HG02840 (cell line): Measurements from ENCODE around the gene TMEM131L.
A peak's percentile ranks its signal among the peaks of the same experiment; 100 is the strongest.

ENCODE experiments used
- ATAC-seq: cut with Tn5 transposase; IDR thresholded peaks from one replicate; pipeline ENCODE4 v1.9.1; 2021; ENCODE audit warnings: mild to moderate bottlenecking, moderate library complexity, moderate number of reproducible peaks; ENCODE audit not compliant: unreplicated experiment, low FRiP score

The TMEM131L gene

DNA sequence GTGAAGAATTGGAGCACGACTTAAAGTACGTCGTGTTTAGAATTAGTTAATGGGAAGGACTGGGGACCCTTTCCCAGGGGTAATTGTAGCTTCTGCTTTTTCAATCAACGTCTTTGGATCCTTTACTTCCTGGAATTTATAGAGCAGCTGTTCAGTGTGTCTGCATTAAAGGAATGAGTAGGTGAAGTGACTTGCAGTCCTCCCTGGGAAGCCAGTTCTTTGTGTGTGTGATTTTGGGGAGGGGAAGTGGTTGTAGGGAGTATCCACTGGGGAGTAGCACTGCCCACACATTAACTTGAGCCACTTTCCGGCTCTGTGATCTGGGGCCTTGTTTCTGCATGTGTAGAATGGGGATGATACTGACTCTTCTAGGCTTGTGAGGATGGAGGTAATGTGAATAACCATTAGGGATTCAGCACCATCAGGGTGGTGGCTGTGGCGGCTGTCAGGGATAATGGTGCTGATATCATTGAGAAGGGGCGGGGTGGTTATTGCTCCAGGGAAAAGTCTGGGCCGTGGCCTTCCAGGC lies 54.7 kb downstream of the TMEM131L start:
- no peak for ATAC-seq

DNA sequence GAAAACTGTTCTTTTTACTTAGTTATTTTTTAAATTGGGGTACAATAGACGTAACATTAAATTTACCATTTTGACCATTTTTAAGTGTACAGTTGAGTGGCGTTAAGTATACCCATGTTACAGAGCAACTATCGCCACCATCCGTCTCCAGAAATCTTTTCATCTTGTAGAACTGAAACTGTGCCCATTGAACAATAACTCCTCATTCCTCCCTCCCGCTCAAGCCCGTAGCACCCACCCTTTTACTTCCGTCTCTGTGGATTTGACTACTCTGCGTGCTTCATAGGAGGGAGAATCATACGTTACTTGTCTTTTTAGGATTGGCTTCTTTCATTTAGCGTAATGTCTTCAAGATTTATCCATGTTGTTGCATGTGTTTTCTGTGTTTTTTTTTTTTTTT lies 55.3 kb downstream of the TMEM131L start:
- ATAC-seq = no peak

GRCh38 chr4:153521999-153522801 lies 56.0 kb downstream of the TMEM131L start:
- ATAC-seq = peak; percentile 30

DNA sequence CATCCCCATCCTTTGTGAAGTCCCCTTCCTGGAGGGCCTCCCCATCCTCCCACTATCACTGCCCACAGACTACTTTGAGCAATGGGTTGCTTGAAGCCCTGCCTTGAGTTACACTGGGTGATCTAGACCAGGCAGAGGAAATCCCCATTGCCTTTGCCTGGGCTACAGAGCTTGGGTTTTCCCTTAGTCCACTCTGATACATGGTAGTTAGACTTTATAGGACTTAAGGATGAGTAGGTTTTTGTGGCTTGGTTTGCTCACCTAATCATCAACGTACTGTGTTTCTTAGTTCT lies 56.6 kb downstream of the TMEM131L start:
- ATAC-seq = peak; percentile 38

GRCh38 chr4:153523164-153523796 lies 57.1 kb downstream of the TMEM131L start:
- ATAC-seq = no peak

- no peak for ATAC-seq
Observed at GRCh38 chr4:153523941-153524386, 57.8 kb downstream of the TMEM131L start.

DNA sequence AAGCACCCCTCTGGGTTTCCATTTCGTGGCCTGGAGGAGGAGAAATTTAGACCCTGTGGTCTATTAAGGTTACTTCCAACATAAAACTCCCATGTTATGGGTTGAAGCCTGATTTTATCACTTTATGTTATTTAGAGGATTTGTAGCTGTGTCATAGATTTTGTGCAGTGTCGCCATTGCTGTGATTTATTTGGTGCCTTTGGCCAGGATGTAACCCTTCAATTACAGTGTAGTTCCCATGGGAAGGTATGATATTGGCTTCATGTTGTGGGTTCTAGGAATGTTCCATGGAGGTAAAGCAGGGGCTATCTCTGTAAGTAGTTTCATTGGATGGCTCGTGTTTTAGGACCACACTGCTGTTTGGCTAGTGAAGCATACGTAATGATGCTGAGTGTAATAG lies 58.5 kb downstream of the TMEM131L start:
- no peak for ATAC-seq

- ATAC-seq = no peak
Observed at GRCh38 chr4:153527690-153528089, 61.5 kb downstream of the TMEM131L start.

- no peak for ATAC-seq
Observed at GRCh38 chr4:153528705-153529485, 62.7 kb downstream of the TMEM131L start.

GRCh38 chr4:153529646-153530045 lies 63.5 kb downstream of the TMEM131L start:
- no peak for ATAC-seq

- no peak for ATAC-seq
Observed at GRCh38 chr4:153530284-153530999, 64.3 kb downstream of the TMEM131L start.

GRCh38 chr4:153531000-153531358 lies 64.8 kb downstream of the TMEM131L start:
- no peak for ATAC-seq

GRCh38 chr4:153531976-153532626 lies 65.9 kb downstream of the TMEM131L start:
- ATAC-seq = no peak

DNA sequence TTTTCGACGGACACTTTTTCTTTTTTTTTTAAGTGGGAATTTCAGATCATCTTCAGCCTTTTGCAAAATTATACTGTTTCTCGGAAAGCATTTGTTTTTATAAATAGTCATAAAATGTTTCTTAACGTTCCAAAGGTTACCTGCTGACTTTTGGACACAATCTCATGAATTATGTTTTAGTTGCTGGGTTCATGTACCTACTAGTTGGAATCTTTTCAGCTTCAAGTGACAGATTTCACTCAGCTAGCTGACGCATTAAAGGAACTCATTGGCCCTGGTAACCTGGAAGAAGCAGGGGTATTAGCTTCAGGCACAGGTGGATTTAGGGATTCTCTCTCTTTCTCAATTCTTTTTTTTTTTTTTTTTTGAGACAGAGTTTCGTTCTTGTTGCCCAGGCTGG lies 66.5 kb downstream of the TMEM131L start:
- ATAC-seq = no peak

GRCh38 chr4:153533387-153533786 lies 67.2 kb downstream of the TMEM131L start:
- no peak for ATAC-seq

GRCh38 chr4:153534792-153535629 lies 68.9 kb downstream of the TMEM131L start:
- ATAC-seq = no peak

DNA sequence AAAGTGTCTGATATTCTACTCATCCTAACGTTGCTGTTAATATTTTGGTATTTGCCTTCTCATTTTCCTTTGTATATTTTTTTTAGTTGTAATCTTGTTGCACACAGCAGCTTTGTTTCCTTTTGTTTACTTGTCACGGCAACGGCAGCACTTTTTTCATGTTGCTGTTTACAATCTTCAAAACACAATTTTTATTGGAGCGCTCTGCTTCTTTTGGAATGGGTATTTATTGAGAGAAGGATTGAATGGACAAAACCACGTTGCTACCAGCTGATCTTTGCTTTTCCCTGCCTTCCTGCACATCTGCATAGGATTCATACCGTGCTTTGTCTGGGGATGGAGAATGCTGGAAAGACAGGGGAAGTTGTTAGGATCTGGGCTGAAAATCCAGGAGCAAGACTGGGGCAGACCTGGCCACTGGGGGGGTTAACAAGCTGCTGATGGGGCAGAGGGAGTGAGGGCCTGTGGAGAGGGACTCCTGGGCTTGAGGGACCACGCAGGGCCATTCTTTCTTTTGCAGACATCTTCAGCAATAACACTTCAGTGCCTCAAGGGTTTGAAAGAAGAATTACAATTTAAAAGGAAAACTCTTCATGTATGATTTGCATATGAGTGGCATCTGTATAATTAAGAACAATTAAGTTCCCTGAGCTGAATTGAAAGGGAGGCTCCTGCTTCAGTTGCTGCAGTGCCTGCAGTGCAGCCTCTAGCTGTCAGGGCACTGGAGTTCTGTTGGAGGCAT lies 69.8 kb downstream of the TMEM131L start:
- ATAC-seq = no peak

DNA sequence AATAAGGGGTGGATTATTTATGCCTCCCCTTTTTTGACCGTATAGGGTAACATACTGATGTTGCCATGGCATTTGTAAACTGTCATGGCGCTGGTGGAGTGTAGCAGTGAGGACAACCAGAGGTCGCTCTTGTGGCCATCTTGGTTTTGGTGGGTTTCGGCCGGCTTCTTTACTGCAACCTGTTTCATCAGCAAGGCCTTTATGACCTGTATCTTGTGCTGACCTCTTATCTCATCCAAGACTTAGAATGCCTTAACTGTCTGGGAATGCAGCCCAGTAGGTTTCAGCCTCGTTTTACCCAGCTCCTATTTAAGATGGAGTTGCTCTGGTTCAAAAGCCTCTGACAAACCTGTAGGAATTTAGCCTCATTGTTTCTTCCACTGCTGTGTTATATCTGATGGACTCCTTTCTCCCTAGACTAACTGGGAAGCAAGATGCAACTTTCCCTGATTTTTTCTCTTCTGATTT lies 71.4 kb downstream of the TMEM131L start:
- no peak for ATAC-seq
